Measurements from ENCODE around the gene OSBPL2. TPM values are rescaled to one million over a fixed set of nuclear protein-coding genes. Genes with fewer than 3 reads are reported as not detected.

OSBPL2 gene
- total and polyA plus RNA-seq, 4 donors: 9.9 to 19.7 (median 12.3) TPM

- Histone ChIP-seq H3K4me3 (ENCODE audit: low read depth in 1 of 3, low read length in 3 of 3) (no peak overlapping the region), H3K4me1 (ENCODE audit: control insufficient read depth in 4 of 4, insufficient read depth in 4 of 4, low read length in 3 of 4) (peaks cover 0 to 13% (median 2%) of the 10 kb centered on the region in 4 donors), H3K9me3 (ENCODE audit: control insufficient read depth in 4 of 4, low read length in 3 of 4) (no peaks in the 10 kb centered on the region), H3K27me3 (ENCODE audit: control insufficient read depth in 4 of 4, insufficient read depth in 4 of 4, low read length in 3 of 4) (no peaks in the 10 kb centered on the region), H3K9ac (ENCODE audit: low read depth in 1 of 2, low read length in 2 of 2) (no peak overlapping the region), H3K36me3 (ENCODE audit: control insufficient read depth in 4 of 4, insufficient read depth in 3 of 4, low read depth in 1 of 4, low read length in 3 of 4) (peaks cover 6 to 43% (median 10%) of the 10 kb centered on the region in 4 donors), H3K27ac (ENCODE audit: low read depth in 1 of 2, low read length in 2 of 2) (no peak overlapping the region)
- 92% methylated on average over 29 of the region's 29 CpGs for WGBS
- no peak for TF ChIP-seq RAD21 (IDR thresholded peaks at IDR 0.05)
- no peak for TF ChIP-seq GABPA (IDR thresholded peaks at IDR 0.05 in 1 of 2, conservative IDR thresholded peaks at IDR 0.05 in 1 of 2)
- TF ChIP-seq, protein P1, sequence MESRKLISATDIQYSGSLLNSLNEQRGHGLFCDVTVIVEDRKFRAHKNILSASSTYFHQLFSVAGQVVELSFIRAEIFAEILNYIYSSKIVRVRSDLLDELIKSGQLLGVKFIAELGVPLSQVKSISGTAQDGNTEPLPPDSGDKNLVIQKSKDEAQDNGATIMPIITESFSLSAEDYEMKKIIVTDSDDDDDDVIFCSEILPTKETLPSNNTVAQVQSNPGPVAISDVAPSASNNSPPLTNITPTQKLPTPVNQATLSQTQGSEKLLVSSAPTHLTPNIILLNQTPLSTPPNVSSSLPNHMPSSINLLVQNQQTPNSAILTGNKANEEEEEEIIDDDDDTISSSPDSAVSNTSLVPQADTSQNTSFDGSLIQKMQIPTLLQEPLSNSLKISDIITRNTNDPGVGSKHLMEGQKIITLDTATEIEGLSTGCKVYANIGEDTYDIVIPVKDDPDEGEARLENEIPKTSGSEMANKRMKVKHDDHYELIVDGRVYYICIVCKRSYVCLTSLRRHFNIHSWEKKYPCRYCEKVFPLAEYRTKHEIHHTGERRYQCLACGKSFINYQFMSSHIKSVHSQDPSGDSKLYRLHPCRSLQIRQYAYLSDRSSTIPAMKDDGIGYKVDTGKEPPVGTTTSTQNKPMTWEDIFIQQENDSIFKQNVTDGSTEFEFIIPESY (IDR thresholded peaks at IDR 0.05): no peak
- TF ChIP-seq MAX (IDR thresholded peaks at IDR 0.05): no peak
- no peak for TF ChIP-seq NR2F2 (IDR thresholded peaks at IDR 0.05)
- TF ChIP-seq, protein P2, sequence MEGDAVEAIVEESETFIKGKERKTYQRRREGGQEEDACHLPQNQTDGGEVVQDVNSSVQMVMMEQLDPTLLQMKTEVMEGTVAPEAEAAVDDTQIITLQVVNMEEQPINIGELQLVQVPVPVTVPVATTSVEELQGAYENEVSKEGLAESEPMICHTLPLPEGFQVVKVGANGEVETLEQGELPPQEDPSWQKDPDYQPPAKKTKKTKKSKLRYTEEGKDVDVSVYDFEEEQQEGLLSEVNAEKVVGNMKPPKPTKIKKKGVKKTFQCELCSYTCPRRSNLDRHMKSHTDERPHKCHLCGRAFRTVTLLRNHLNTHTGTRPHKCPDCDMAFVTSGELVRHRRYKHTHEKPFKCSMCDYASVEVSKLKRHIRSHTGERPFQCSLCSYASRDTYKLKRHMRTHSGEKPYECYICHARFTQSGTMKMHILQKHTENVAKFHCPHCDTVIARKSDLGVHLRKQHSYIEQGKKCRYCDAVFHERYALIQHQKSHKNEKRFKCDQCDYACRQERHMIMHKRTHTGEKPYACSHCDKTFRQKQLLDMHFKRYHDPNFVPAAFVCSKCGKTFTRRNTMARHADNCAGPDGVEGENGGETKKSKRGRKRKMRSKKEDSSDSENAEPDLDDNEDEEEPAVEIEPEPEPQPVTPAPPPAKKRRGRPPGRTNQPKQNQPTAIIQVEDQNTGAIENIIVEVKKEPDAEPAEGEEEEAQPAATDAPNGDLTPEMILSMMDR (IDR thresholded peaks at IDR 0.05; ENCODE audit: low read depth, low read length, missing input control): no peak
- DNase-seq (ENCODE audit: low spot score): no peak
These were observed 81.1 kb downstream of the OSBPL2 start for GRCh38 chr20:62319346-62319909.

GRCh38 chr20:62320581-62321354, 82.4 kb downstream of the OSBPL2 start:
- 61% methylated on average over 22 of the region's 22 CpGs for WGBS
- Histone ChIP-seq H3K9ac (ENCODE audit: low read depth in 1 of 2, low read length in 2 of 2) (no peak overlapping the region), H3K27ac (ENCODE audit: low read depth in 1 of 2, low read length in 2 of 2) (no peak overlapping the region), H3K4me3 (ENCODE audit: low read depth in 1 of 3, low read length in 3 of 3) (no peak overlapping the region), H3K27me3 (ENCODE audit: control insufficient read depth in 4 of 4, insufficient read depth in 4 of 4, low read length in 3 of 4) (no peaks in the 10 kb centered on the region), H3K36me3 (ENCODE audit: control insufficient read depth in 4 of 4, insufficient read depth in 3 of 4, low read depth in 1 of 4, low read length in 3 of 4) (peaks cover 6 to 36% (median 10%) of the 10 kb centered on the region in 4 donors), H3K4me1 (ENCODE audit: control insufficient read depth in 4 of 4, insufficient read depth in 4 of 4, low read length in 3 of 4) (peaks cover 0 to 17% (median 4%) of the 10 kb centered on the region in 4 donors), H3K9me3 (ENCODE audit: control insufficient read depth in 4 of 4, low read length in 3 of 4) (no peaks in the 10 kb centered on the region)
- DNase-seq (ENCODE audit: low spot score): no peak
- TF ChIP-seq, protein P3, sequence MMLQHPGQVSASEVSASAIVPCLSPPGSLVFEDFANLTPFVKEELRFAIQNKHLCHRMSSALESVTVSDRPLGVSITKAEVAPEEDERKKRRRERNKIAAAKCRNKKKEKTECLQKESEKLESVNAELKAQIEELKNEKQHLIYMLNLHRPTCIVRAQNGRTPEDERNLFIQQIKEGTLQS (IDR thresholded peaks at IDR 0.05): no peak
- TF ChIP-seq GABPA (IDR thresholded peaks at IDR 0.05 in 1 of 2, conservative IDR thresholded peaks at IDR 0.05 in 1 of 2) (no peak), TAF1 (conservative IDR thresholded peaks at IDR 0.05) (no peak), HNF4G (IDR thresholded peaks at IDR 0.05) (peak; percentile 25), EGR1 (IDR thresholded peaks at IDR 0.05; ENCODE audit: low read depth in 2 of 2) (no peak), FOXA2 (IDR thresholded peaks at IDR 0.05) (no peak), HNF4A (conservative IDR thresholded peaks at IDR 0.05) (peak; percentile 48 to 69), FOXA1 (IDR thresholded peaks at IDR 0.05) (no peak), NR2F2 (IDR thresholded peaks at IDR 0.05) (peak; percentile 91), YY1 (IDR thresholded peaks at IDR 0.05) (no peak), RAD21 (IDR thresholded peaks at IDR 0.05) (no peak), RXRA (IDR thresholded peaks at IDR 0.05) (peak; percentile 92 to 99), JUND (IDR thresholded peaks at IDR 0.05) (no peak), REST (IDR thresholded peaks at IDR 0.05) (no peak), SP1 (IDR thresholded peaks at IDR 0.05) (peak; percentile 67)
- TF ChIP-seq, protein P1 (IDR thresholded peaks at IDR 0.05): no peak
- TF ChIP-seq, protein P2 (IDR thresholded peaks at IDR 0.05; ENCODE audit: low read depth, low read length, missing input control): no peak

All from liver (tissue), 9 donors.